HepG2 (cell line): ENCODE results near the gene NEDD4L. TPM values are rescaled to one million over a fixed set of nuclear protein-coding genes. Genes with fewer than 3 reads are reported as not detected.

Experiments used
- AFF4 ChIP-seq: sonication (generic); formaldehyde crosslinking; IDR thresholded peaks from 2 replicates; pipeline ENCODE4 v1.4.0; 2020; ENCODE audit warnings: missing genetic modification reagents
- AGO1 ChIP-seq: fragments of 200-400 bp; formaldehyde crosslinking; IDR thresholded peaks from 2 replicates; pipeline ENCODE4 v1.6.1; 2017; ENCODE audit warnings: mild to moderate bottlenecking, low read depth, low read length, moderate library complexity; ENCODE audit not compliant: poor library complexity, severe bottlenecking
- CBFB ChIP-seq: sonication (generic); formaldehyde crosslinking; IDR thresholded peaks from 2 replicates; pipeline ENCODE4 v1.4.0; 2020; ENCODE audit warnings: missing genetic modification reagents
- GFI1 ChIP-seq: sonication (generic); formaldehyde crosslinking; IDR thresholded peaks from 2 replicates; pipeline ENCODE4 v1.5.0; 2020; ENCODE audit warnings: missing genetic modification reagents, mild to moderate bottlenecking, borderline replicate concordance
- HCFC1 ChIP-seq: fragments of 150-350 bp; IDR thresholded peaks from 2 replicates; pipeline ENCODE4 v1.6.1; 2014; ENCODE audit warnings: low read depth, low read length
- HOMEZ ChIP-seq: IDR thresholded peaks from 2 replicates; pipeline ENCODE4 v1.6.1; 2016; ENCODE audit warnings: low read depth
- HOXA5 ChIP-seq: sonication (generic); formaldehyde crosslinking; IDR thresholded peaks from 2 replicates; pipeline ENCODE4 v1.4.0; 2020; ENCODE audit warnings: missing genetic modification reagents
- NPAS2 ChIP-seq: sonication (generic); formaldehyde crosslinking; IDR thresholded peaks from 2 replicates; pipeline ENCODE4 v1.8.0; 2022; ENCODE audit warnings: mild to moderate bottlenecking, missing genetic modification reagents, borderline replicate concordance
- ZFX ChIP-seq: sonication (generic); formaldehyde crosslinking; IDR thresholded peaks from 2 replicates; pipeline ENCODE4 v1.4.0; 2020; ENCODE audit warnings: mild to moderate bottlenecking, low read depth, missing genetic modification reagents, moderate library complexity
- ZNF160 ChIP-seq: sonication (generic); formaldehyde crosslinking; IDR thresholded peaks from 2 replicates; pipeline ENCODE4 v1.8.0; 2022; ENCODE audit warnings: mild to moderate bottlenecking, inconsistent platforms, missing genetic modification reagents
- ZNF205 ChIP-seq: IDR thresholded peaks from 2 replicates; pipeline ENCODE4 v1.6.1; 2018; ENCODE audit warnings: missing biosample characterization, missing genetic modification reagents
- ZNF274 ChIP-seq: sonication (generic); formaldehyde crosslinking; IDR thresholded peaks from 2 replicates; pipeline ENCODE4 v1.5.1; 2020; ENCODE audit warnings: mild to moderate bottlenecking, missing genetic modification reagents
- ZNF354B ChIP-seq: sonication (generic); formaldehyde crosslinking; IDR thresholded peaks from 2 replicates; pipeline ENCODE4 v1.8.0; 2022; ENCODE audit warnings: mild to moderate bottlenecking, missing genetic modification reagents
- ZNF775 ChIP-seq: sonication (generic); formaldehyde crosslinking; IDR thresholded peaks from 2 replicates; pipeline ENCODE4 v1.4.0; 2020; ENCODE audit warnings: missing genetic modification reagents, mild to moderate bottlenecking, moderate library complexity, borderline replicate concordance
- ZUFSP ChIP-seq: sonication (generic); formaldehyde crosslinking; IDR thresholded peaks from 2 replicates; pipeline ENCODE4 v1.9.0; 2021; ENCODE audit warnings: missing genetic modification reagents, mild to moderate bottlenecking, borderline replicate concordance
- polyA plus RNA-seq, 8 experiments: library from polyadenylated mRNA; depleted of rRNA in 3 of 8; stranded (reverse) in 7 of 8; unstranded in 1 of 8; fragments of >200 nt; fragmentation: Illumina TruSeq in 4 of 8; extraction: Trizol in 4 of 8; gene quantifications; 2 replicates each; pipeline versions ENCODE4 v1.2.1 to v1.2.3, GENCODE V29; 2011 to 2016; ENCODE audit warnings: low read depth in 4 of 8, missing spikeins in 1 of 8, mixed read lengths in 1 of 8; ENCODE audit not compliant: insufficient read depth in 1 of 8
- total RNA-seq, 5 experiments: library from RNA; depleted of rRNA; stranded (reverse); fragments of >200 nt; fragmentation: Illumina TruSeq; extraction: Trizol; gene quantifications; 2 replicates each; pipeline ENCODE4 v1.2.3, GENCODE V29; 2016; ENCODE audit warnings: low read depth in 1 of 5
- TF ChIP-seq, protein P1 (sequence below): IDR thresholded peaks from 2 replicates; pipeline ENCODE4 v1.6.1; 2016; ENCODE audit warnings: control low read depth
- TF ChIP-seq, protein P2 (sequence below): sonication (generic); formaldehyde crosslinking; IDR thresholded peaks from 2 replicates; pipeline ENCODE4 v1.5.0; 2020; ENCODE audit warnings: mild to moderate bottlenecking, missing genetic modification reagents
- TF ChIP-seq, protein P3 (sequence below): sonication (generic); formaldehyde crosslinking; IDR thresholded peaks from 2 replicates; pipeline ENCODE4 v1.8.1; 2023; ENCODE audit warnings: mild to moderate bottlenecking, missing genetic modification reagents, borderline replicate concordance

NEDD4L gene
- total and polyA plus RNA-seq, 2 of the 13 experiments (the other 11 are each of a cell fraction or from before 2014, with no cell fraction given) = 168 to 390 TPM

- TF ChIP-seq ZFX (CRISPR knock-in tag) = no peak
- TF ChIP-seq ZNF775 (CRISPR knock-in tag) = no peak
- TF ChIP-seq, protein P1, sequence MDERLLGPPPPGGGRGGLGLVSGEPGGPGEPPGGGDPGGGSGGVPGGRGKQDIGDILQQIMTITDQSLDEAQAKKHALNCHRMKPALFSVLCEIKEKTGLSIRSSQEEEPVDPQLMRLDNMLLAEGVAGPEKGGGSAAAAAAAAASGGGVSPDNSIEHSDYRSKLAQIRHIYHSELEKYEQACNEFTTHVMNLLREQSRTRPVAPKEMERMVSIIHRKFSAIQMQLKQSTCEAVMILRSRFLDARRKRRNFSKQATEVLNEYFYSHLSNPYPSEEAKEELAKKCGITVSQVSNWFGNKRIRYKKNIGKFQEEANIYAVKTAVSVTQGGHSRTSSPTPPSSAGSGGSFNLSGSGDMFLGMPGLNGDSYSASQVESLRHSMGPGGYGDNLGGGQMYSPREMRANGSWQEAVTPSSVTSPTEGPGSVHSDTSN (CRISPR knock-in tag) = no peak
- peak; percentile 18; the same call in 1 of the 2 replicates for TF ChIP-seq ZNF205 (CRISPR knock-in tag)
- TF ChIP-seq ZNF160 (CRISPR knock-in tag) = no peak; the same call in 1 of the 2 replicates
- TF ChIP-seq AGO1 = no peak
- TF ChIP-seq, protein P2, sequence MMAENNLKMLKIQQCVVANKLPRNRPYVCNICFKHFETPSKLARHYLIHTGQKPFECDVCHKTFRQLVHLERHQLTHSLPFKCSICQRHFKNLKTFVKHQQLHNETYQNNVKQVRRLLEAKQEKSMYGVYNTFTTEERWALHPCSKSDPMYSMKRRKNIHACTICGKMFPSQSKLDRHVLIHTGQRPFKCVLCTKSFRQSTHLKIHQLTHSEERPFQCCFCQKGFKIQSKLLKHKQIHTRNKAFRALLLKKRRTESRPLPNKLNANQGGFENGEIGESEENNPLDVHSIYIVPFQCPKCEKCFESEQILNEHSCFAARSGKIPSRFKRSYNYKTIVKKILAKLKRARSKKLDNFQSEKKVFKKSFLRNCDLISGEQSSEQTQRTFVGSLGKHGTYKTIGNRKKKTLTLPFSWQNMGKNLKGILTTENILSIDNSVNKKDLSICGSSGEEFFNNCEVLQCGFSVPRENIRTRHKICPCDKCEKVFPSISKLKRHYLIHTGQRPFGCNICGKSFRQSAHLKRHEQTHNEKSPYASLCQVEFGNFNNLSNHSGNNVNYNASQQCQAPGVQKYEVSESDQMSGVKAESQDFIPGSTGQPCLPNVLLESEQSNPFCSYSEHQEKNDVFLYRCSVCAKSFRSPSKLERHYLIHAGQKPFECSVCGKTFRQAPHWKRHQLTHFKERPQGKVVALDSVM (CRISPR knock-in tag) = no peak
- no peak for TF ChIP-seq HCFC1
- TF ChIP-seq ZNF274 = peak; percentile 34; the same call in 1 of the 2 replicates
- TF ChIP-seq GFI1 (CRISPR knock-in tag) = no peak
- no peak for TF ChIP-seq HOMEZ (CRISPR knock-in tag)
- TF ChIP-seq CBFB (CRISPR knock-in tag) = 0 out of 2 replicates have a peak, but pooled peaks have one; percentile 19
- no peak for TF ChIP-seq HOXA5 (CRISPR knock-in tag)
- TF ChIP-seq AFF4 (CRISPR knock-in tag) = no peak
- no peak for TF ChIP-seq ZNF354B
- TF ChIP-seq, protein P3, sequence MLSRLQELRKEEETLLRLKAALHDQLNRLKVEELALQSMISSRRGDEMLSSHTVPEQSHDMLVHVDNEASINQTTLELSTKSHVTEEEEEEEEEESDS (CRISPR knock-in tag) = no peak
- TF ChIP-seq ZUFSP (CRISPR knock-in tag) = no peak
- TF ChIP-seq NPAS2 (CRISPR knock-in tag) = no peak
These were observed 372.1 kb downstream of the NEDD4L start (continued) for GRCh38 chr18:58416014-58416703.
